HEK293 (cell line): Measurements from ENCODE around the gene DTX2.
"Not testable (repeated sequence)": the region's sequence is repeated elsewhere in the genome, so short reads cannot be mapped to it uniquely, and the experiment has no call there.

Experiments
- CTCF ChIP-seq: fragments of 450-650 bp; formaldehyde crosslinking; IDR thresholded peaks from 2 replicates; pipeline ENCODE4 v1.5.1; 2016; ENCODE audit warnings: missing biosample characterization, missing genetic modification characterization
- KLF10 ChIP-seq: fragments of 450-650 bp; IDR thresholded peaks from 2 replicates; pipeline ENCODE4 v1.5.1; 2018; ENCODE audit warnings: missing biosample characterization, mild to moderate bottlenecking, missing genetic modification characterization
- PRDM1 ChIP-seq: fragments of 450-650 bp; formaldehyde crosslinking; IDR thresholded peaks from 2 replicates; pipeline ENCODE4; 2016; ENCODE audit warnings: missing biosample characterization, missing genetic modification characterization
- PRDM2 ChIP-seq: fragments of 450-650 bp; formaldehyde crosslinking; IDR thresholded peaks from 2 replicates; pipeline ENCODE4 v1.5.1; 2016; ENCODE audit warnings: missing biosample characterization, missing genetic modification characterization, borderline replicate concordance
- REPIN1 ChIP-seq: fragments of 450-650 bp; formaldehyde crosslinking; IDR thresholded peaks from 2 replicates; pipeline ENCODE4 v1.5.1; 2017; ENCODE audit warnings: missing biosample characterization, missing genetic modification characterization, low read depth
- ZBTB11 ChIP-seq: fragments of 450-650 bp; formaldehyde crosslinking; conservative IDR thresholded peaks from 2 replicates; pipeline ENCODE4 v1.5.1; 2016; ENCODE audit warnings: low read depth, missing biosample characterization, missing genetic modification characterization
- ZNF23 ChIP-seq: fragments of 450-650 bp; formaldehyde crosslinking; IDR thresholded peaks from 2 replicates; pipeline ENCODE4 v1.5.1; 2016; ENCODE audit warnings: missing biosample characterization, missing genetic modification characterization, borderline replicate concordance
- ZNF530 ChIP-seq: fragments of 450-650 bp; formaldehyde crosslinking; IDR thresholded peaks from 2 replicates; pipeline ENCODE4 v1.5.1; 2016; ENCODE audit warnings: low read depth, missing biosample characterization, missing genetic modification characterization
- ZNF610 ChIP-seq: fragments of 450-650 bp; formaldehyde crosslinking; IDR thresholded peaks from 2 replicates; pipeline ENCODE4 v1.5.1; 2016; ENCODE audit warnings: missing biosample characterization, missing genetic modification characterization, borderline replicate concordance
- ZNF830 ChIP-seq: fragments of 450-650 bp; IDR thresholded peaks from 2 replicates; pipeline ENCODE4 v1.5.0; 2018; ENCODE audit warnings: missing biosample characterization, missing genetic modification characterization, low read depth, mild to moderate bottlenecking, moderate library complexity
- TF ChIP-seq, protein P1 (sequence below): sonication (generic); formaldehyde crosslinking; IDR thresholded peaks from 2 replicates; pipeline ENCODE4 v1.8.1; 2022; ENCODE audit warnings: mild to moderate bottlenecking, moderate library complexity, missing genetic modification reagents
- TF ChIP-seq, protein P2 (sequence below): fragments of 450-650 bp; formaldehyde crosslinking; IDR thresholded peaks from 2 replicates; pipeline ENCODE4 v1.5.1; 2016; ENCODE audit warnings: missing biosample characterization, missing genetic modification characterization
- TF ChIP-seq, protein P3 (sequence below): fragments of 450-650 bp; formaldehyde crosslinking; IDR thresholded peaks from 2 replicates; pipeline ENCODE4 v1.5.1; 2016; ENCODE audit warnings: missing biosample characterization, missing genetic modification characterization
- TF ChIP-seq, protein P4 (sequence below): fragments of 450-650 bp; formaldehyde crosslinking; IDR thresholded peaks from 2 replicates; pipeline ENCODE4 v1.5.1; 2016; ENCODE audit warnings: missing biosample characterization, missing genetic modification characterization, low read depth

DNA sequence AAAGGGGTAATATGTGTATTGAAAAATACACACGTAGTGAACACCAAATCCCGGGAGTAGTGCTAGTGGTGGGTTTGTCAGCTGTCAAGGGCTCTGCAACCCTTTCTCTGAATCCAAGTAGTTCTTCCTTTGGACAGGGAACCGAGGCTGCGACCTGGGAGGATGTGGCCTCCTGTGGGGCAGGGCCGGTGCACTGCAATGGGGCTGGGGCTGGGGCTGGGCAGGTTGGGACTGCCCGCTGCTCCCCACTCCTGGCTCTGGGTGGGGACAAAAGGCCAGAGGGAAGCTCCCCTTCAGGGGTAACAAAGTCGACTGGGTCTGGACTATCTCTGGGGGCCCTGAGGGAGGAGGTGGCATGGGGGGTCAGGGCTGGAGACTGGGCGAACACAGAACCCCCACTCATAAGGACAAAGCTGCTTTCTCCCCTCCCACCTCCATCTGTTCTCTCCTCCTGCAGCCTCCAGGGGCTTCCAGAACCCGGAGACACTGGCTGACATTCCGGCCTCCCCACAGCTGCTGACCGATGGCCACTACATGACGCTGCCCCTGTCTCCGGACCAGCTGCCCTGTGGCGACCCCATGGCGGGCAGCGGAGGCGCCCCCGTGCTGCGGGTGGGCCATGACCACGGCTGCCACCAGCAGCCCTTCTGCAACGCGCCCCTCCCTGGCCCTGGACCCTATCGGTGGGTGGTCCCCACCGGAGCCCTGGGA, 49.8 kb downstream of the DTX2 start:
- TF ChIP-seq CTCF (tag by site-specific recombination); ZNF530 (tag by site-specific recombination); ZBTB11 (tag by site-specific recombination); REPIN1 (tag by site-specific recombination); KLF10 (tag by site-specific recombination); ZNF610 (tag by site-specific recombination); ZNF23 (tag by site-specific recombination); ZNF830 (tag by site-specific recombination); PRDM2 (tag by site-specific recombination); PRDM1: not testable (repeated sequence)
- TF ChIP-seq, protein P1, sequence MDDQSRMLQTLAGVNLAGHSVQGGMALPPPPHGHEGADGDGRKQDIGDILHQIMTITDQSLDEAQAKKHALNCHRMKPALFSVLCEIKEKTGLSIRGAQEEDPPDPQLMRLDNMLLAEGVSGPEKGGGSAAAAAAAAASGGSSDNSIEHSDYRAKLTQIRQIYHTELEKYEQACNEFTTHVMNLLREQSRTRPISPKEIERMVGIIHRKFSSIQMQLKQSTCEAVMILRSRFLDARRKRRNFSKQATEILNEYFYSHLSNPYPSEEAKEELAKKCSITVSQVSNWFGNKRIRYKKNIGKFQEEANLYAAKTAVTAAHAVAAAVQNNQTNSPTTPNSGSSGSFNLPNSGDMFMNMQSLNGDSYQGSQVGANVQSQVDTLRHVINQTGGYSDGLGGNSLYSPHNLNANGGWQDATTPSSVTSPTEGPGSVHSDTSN: not testable (repeated sequence)
- TF ChIP-seq, protein P2, sequence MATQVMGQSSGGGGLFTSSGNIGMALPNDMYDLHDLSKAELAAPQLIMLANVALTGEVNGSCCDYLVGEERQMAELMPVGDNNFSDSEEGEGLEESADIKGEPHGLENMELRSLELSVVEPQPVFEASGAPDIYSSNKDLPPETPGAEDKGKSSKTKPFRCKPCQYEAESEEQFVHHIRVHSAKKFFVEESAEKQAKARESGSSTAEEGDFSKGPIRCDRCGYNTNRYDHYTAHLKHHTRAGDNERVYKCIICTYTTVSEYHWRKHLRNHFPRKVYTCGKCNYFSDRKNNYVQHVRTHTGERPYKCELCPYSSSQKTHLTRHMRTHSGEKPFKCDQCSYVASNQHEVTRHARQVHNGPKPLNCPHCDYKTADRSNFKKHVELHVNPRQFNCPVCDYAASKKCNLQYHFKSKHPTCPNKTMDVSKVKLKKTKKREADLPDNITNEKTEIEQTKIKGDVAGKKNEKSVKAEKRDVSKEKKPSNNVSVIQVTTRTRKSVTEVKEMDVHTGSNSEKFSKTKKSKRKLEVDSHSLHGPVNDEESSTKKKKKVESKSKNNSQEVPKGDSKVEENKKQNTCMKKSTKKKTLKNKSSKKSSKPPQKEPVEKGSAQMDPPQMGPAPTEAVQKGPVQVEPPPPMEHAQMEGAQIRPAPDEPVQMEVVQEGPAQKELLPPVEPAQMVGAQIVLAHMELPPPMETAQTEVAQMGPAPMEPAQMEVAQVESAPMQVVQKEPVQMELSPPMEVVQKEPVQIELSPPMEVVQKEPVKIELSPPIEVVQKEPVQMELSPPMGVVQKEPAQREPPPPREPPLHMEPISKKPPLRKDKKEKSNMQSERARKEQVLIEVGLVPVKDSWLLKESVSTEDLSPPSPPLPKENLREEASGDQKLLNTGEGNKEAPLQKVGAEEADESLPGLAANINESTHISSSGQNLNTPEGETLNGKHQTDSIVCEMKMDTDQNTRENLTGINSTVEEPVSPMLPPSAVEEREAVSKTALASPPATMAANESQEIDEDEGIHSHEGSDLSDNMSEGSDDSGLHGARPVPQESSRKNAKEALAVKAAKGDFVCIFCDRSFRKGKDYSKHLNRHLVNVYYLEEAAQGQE (tag by site-specific recombination): not testable (repeated sequence)
- TF ChIP-seq, protein P3, sequence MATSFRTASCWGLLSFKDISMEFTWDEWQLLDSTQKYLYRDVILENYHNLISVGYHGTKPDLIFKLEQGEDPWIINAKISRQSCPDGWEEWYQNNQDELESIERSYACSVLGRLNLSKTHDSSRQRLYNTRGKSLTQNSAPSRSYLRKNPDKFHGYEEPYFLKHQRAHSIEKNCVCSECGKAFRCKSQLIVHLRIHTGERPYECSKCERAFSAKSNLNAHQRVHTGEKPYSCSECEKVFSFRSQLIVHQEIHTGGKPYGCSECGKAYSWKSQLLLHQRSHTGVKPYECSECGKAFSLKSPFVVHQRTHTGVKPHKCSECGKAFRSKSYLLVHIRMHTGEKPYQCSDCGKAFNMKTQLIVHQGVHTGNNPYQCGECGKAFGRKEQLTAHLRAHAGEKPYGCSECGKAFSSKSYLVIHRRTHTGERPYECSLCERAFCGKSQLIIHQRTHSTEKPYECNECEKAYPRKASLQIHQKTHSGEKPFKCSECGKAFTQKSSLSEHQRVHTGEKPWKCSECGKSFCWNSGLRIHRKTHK (tag by site-specific recombination): not testable (repeated sequence)
- TF ChIP-seq, protein P4, sequence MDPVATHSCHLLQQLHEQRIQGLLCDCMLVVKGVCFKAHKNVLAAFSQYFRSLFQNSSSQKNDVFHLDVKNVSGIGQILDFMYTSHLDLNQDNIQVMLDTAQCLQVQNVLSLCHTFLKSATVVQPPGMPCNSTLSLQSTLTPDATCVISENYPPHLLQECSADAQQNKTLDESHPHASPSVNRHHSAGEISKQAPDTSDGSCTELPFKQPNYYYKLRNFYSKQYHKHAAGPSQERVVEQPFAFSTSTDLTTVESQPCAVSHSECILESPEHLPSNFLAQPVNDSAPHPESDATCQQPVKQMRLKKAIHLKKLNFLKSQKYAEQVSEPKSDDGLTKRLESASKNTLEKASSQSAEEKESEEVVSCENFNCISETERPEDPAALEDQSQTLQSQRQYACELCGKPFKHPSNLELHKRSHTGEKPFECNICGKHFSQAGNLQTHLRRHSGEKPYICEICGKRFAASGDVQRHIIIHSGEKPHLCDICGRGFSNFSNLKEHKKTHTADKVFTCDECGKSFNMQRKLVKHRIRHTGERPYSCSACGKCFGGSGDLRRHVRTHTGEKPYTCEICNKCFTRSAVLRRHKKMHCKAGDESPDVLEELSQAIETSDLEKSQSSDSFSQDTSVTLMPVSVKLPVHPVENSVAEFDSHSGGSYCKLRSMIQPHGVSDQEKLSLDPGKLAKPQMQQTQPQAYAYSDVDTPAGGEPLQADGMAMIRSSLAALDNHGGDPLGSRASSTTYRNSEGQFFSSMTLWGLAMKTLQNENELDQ (tag by site-specific recombination): not testable (repeated sequence)
